HTR-8/SVneo (cell line): ENCODE results near the gene FAM171A2.
"Not testable (repeated sequence)": the region's sequence is repeated elsewhere in the genome, so short reads cannot be mapped to it uniquely, and the experiment has no call there.

ENCODE experiments used
- DNase-seq: peaks from one replicate; pipeline ENCODE4 v3.0.0; 2011; ENCODE audit warnings: low spot score, mixed read lengths; ENCODE audit not compliant: insufficient read length
- FAIRE-seq: peaks from 2 replicates; lab custom pipeline; 2011; peaks lifted over from hg19 to GRCh38; lab: Jason Lieb, UNC

FAM171A2 gene

DNA sequence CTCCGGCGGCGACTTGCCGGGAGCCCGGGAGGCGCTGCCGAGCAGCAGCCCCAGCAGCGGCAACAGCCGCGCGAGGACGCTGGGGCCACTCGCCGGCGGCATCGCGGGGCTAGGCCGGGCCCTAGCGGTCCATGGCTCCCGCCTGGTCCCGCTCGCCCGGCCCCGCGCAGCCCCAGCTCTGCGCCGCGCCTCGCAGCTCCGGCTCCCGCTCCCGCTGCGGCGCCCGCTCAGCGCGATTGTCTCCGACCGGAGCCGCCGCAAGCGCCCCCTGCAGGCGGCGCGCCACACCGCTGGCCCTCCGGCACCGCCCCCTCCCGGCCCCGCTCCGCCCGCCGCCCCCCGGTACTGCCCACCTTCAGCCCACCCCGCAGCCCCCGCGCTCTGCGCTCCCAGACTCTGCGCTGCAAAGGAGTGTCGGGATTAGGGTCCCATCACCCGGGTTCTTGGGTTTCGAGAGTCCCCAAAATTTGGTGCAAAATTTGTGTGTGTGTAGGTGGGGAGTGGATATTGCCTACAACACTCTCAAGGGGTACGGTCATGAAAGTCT, at the start of gene FAM171A2:
Gene FAM171A2, minus strand, starts transcription at position 241 of the 547 bp plus-strand sequence. Its CDS starts 139 bp downstream, at position 102.
- peak; percentile 82 for DNase-seq
- peak; percentile 91 for FAIRE-seq

DNA sequence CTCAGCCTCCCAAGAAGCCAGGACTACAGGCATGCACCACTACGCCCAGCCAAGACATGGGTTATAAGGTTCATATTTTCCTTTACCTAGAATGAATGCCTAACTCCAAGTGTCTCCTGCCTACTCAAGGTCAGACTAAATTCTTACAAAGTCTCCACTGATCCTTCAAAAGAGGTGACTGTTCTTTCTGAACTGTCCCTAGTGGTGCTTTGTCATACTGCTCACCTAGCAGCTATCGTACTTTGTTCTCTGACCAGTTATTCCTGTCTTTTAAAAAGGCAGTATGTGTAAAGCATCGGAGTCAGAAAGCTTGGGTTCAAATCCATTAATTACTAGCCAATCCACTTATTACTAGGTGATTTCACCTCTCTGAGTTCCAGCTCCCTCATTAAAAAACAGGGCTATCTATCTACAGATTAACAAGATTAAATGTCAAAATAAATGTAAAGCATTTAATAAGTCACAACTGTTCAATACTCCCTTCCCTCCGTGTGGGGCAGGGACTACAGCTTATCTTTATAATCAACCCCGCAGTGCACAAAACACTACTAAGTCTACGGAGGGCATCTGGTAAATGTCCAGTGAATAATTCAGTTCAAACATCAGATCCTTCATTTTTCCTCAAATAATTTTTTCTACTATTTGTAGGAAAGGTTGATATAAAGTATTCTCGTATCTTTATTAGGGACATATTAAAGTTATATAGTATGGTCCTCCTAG, 45.8 kb upstream of the FAM171A2 start:
- FAIRE-seq (peak; percentile 76), DNase-seq (no peak)

DNA sequence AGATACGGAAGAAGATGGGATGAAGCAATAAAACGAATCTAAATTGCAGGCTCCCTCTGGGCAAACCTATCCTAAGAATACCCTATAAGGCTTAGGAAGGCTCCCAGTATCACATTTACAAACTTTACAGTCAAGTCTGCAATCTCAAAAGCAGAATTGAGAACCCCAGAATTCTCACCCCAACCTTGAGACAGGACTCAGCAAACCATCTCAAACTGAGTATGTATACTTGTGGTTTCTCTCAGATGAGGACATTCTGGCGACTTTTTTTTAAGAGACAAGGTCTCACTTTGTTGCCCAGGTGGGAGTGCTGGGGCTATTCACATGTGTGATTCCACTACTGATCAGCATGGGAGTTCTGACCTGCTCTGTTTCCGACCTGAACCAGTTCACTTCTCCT, 45.1 kb upstream of the FAM171A2 start:
- DNase-seq (no peak), FAIRE-seq (no peak)

DNA sequence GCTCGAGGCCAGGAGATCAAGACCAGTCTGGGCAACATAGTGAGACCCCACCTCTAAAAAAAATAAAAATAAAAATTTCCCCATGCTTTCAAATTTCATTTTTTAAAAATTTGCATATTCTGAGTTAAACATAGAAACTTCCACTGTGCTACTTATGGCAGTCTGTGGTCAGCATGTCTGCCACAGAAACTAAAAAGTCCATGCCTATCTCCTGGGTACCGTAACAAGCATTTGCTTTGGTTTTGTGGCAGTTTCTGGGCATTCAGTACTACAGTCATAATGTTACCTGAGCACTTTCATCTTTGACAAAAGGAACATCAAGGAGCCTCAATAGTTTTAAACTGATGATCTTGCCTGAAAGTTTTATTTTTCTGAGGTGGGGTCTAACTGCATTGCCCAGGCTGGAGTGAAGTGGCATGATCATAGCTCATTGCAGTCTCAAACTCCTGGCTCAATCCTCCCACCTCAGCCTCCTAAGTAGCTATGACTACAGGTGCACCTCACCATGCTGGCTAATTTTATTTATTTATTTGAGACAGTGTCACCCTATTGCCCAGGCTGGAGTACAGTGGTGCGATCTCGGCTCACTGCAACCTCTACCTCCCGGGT, 39.0 kb upstream of the FAM171A2 start:
- FAIRE-seq (no peak), DNase-seq (no peak)

DNA sequence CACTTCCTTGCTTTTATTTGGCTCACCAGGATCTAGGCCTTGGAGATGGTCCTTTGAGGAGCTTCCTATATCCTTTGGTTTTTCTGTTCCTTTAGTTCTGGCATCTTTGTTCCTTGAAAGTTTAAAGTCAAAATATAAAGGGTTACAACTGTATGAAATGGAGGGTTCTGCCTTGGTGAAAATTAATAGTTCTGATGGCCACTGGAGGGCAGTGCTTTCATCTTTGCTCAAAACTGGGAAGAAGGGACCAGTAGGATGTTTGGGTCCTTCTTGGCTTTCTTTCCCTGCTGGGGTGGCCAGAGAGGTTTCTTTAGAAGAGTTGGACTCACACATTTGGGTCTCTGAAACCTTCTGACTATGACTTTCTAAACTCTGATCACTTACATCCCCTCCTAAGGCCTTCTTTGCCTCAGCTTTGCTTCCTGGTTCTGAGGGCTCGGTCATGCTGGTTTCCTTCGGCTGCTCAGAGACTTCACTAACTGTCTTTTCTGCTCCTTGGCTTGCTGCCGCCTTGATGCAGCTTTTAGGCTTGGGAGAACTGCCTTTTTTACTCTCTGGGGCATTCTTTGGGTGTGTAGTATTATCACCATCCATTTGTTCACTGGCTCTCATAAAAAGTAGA, 36.7 kb upstream of the FAM171A2 start:
- FAIRE-seq (peak; percentile 58), DNase-seq (peak; percentile 57)

DNA sequence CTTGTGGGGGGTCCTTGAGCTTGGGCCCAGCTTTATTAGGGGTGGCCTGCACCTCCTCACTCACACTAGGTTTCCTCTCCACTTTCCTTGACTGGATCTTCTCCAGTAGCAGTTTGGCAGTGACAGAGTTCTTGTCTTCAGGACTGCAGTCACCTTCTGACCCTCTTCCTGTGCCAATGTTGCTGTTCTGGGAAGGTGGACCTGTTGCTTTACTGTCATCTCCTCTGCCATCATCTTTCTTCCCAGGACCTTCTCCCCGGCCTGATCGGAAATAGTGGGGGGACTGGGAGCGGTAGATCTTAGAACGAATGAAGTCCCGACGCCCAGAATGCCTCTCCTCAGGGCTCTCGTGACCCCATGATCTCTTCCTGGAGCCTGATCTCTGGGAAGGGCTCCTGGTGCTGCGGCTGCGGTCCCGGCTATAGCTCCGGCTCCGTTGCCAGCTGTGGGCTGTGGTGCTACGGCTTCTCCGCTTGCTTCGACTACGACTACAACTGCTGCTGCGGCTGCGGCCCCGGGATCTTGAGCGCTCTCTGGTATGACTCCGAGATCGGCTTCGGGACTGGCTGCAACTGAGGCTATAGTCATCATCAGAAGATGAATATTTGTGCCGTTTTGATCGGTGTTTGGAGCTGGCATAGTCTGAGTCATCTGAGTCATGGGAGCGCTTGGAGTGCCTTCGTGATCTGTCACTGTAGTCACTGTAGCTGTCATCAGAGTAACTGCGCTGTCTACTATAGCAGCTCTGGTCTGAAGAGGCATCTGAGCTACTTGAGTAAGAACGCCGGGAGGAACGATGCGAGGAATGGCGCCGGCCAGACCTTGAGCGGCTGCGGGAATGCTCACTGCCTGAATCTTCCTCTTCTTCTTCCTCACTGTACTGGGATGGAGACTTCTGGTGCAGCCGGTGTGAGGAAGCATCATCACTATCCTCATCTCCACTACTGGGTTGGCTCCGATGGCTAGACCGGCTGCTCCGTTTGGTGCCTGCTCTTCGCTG, 35.3 kb upstream of the FAM171A2 start:
- FAIRE-seq: no peak

DNA sequence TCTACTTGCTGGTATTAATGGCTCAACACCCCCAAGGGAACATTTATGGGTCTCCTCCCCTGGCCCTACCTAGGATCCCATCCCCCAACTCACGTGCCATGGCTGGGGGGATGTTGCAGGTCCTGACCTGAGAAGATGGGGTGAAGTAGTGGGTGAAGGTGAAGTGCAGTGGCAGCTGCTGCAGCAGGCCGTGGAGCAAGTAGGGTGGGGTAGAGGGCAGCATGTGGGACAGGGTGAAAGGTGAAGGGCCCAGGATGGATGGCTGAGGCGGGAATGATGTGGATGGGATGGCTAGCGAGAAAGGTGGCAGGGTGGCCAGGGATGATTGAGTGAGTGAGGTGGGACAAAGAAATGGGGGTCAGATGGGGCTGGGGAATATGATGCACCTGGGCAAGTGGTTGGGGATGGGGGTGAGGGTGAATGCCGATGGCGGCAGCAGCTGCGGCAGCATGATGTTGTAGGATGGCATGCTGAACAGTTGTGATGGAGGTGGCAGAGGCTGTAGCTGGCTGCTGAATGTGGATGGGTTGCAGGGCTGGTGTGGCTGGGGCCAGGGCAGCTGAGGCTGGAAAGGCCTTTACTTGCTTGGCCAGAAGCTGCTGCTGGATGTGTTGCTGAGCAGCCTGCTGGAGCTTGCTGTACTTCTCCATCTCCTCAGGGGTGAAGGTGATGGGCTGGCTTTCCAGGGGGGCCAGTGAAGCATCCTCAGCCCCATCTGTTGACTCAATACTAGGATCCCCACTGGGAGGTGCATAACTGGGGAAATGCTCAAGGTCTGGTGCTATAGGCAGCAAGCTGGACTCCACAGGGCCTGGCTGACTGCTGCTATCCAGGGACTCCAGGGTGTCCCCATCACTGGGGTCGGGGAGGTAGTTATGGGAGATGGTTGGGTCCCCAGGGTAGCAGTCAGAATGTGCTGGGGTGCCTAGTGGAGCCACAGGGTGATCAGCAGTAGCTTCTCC, 34.1 kb upstream of the FAM171A2 start:
- FAIRE-seq: peak; percentile 78
- DNase-seq: no peak

More for the DNA sequence above, 35.3 kb upstream of the FAM171A2 start:
- no peak for DNase-seq

DNA sequence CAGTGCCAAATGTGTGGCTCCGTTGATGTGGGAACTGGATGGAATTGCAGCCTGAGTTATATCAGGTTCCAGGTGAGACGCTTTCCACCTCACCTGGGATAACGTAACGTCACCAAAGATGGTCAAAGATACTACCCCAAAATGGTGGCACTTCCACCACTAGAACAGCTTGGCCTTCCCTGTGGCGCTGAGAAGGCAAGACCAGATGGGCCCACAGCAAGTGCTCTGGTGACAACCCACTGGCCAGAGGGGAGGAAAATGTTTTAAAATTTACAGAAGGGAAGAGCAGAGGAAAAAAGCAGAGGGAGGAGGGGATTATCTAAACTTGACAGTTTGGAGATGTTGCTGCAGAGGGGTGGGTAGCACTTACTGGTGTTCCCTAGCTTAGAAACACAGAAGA, 33.3 kb upstream of the FAM171A2 start:
- no peak for DNase-seq
- FAIRE-seq: no peak

DNA sequence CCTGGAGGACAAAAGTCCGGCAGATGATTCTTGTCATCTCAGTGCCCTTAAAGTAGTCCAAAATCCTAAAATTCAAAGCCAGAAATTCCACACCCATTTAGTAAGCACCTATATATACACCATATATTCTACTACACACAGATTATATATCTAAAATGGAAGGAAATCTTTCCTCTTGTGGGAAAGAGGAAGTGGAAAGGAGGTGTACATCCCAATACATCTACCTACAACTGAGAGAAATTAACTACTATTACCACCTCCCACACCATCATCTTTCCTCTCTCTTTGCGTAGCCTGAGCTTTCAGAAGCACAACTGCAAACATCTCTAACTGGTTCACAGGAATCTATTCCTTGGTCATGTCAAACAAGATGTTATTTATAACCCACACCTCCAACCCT, 31.2 kb upstream of the FAM171A2 start:
- DNase-seq: no peak
- no peak for FAIRE-seq

DNA sequence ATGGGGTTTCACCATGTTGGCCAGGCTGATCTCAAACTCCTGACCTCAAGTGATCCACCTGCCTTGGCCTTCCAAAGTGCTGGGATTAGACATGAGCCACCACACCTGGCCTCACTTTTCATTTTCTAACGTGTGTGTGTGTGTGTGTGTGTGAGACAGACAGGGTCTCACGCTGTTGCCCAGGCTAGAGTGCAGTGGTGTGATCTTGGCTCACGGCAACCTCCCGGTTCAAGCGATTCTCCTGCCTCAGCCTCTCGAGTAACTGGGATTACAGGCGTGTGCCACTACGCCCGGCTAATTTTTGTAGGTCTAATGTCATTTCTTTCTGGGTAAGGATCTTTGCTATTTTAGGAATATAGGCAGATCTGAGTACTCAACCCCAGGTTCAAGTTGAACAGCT, 30.5 kb upstream of the FAM171A2 start:
- DNase-seq, FAIRE-seq: not testable (repeated sequence)

DNA sequence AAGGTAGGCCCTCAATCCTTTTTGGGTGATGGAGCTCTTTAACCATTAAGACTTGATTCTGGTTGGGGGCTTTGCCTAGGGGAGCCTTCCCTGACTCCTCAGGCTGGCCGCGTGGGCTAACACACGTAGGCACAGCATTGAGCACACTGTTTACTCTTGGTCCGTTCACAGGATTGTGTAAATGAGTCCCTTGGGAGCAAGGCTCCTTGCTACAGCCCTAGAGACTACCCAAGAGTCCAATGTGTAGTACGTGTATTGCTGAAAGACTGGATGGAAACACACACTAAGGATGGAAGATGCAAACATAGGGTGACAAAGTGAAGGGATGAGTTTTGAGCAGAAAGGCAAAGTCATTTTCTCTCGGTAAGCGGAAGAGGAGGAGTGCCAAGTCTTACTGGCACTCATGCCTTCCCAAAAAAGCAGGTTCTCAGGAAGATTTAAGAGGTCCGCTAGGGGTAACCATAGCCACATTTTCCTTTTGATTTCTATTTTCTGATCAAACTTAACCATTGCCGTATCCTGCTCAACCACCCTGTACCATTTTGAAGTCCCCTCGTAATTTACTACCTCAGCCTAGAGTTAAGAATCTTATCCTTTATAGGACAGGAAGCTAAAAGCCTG, 26.7 kb upstream of the FAM171A2 start:
- FAIRE-seq: no peak
- DNase-seq: no peak

DNA sequence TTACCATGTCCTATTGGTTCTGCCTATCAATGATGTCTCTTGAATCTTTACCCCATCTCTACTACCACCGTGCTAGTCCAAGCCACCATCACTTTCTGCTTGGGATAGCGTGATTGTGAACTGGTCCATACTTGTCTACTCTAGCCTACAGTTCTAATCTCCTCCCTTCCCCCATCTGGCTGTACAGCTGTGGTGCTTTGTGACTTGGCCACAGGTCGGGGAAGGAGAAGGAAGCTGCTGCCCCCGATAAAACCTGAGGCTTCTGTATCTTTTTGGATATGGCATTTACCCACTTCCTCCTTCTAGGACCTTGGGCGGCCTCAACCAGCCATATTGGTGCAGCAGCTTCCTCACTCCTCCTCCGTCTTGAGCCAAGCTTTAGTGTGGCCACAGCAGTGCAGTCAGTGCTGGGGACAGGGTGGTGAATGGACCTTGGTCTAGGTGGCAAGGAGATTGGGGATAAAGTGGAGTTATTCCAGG, 26.1 kb upstream of the FAM171A2 start:
- DNase-seq: no peak
- FAIRE-seq: no peak

DNA sequence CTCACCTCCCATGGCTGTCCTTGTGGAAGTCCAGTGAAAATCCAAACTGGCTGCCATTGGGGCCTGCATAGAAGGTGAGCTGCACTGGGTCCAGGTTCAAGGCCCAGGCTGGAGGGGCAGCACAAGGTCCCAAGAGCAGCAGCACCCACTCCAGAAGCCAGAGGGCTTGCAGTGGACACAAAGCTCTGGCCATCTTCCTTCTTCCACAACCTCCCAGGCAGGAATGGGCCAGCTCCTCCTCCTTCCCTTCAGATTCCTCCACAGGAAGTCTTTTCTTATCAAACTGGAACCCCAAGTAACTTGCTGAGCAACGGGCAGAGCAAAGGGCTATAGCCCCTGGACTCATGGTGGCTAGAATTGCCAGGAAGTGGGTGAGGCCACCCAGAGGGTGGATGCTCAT, 25.6 kb upstream of the FAM171A2 start, which contains the start of gene ITGA2B:
Gene ITGA2B, minus strand, starts transcription at position 369 of the 400 bp plus-strand sequence. Its CDS starts 176 bp downstream, at position 193.
- DNase-seq: no peak
- no peak for FAIRE-seq

DNA sequence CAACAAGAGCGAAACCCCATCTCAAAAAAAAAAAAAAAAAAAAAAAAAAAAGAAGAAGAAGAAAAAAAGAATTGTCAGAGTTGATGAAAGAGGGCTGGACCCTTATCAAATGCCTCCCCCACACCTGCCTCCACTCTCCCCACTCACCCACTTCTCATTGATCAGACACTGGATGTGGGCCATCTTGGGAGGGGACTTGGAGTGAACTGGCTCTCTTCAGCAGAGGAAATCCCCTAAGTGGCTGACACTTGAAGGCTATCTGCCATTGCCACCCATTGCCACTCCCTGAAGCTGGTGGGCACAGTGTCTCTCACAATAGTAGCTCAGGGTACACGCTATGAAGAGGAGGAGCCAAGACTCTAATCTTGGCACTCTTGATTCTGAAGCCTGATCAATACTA, 24.2 kb upstream of the FAM171A2 start:
- FAIRE-seq: no peak
- no peak for DNase-seq

DNA sequence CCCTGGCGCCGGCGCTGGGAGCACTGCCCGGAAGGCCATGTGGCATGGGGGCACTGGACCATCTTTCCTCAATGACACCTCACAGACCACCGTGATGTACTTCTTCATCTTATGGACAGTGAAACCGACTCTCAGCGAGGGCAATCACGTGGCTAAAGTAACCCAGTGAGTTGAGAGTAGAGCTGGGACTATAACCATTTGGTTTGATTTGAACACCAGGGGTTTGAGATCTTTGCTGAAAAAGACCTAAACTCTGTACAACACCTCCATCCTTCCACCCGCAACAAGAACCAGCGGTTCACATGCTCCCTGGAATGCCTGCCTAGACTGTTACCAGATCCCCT, 22.5 kb upstream of the FAM171A2 start:
- FAIRE-seq: peak; percentile 16
- no peak for DNase-seq

DNA sequence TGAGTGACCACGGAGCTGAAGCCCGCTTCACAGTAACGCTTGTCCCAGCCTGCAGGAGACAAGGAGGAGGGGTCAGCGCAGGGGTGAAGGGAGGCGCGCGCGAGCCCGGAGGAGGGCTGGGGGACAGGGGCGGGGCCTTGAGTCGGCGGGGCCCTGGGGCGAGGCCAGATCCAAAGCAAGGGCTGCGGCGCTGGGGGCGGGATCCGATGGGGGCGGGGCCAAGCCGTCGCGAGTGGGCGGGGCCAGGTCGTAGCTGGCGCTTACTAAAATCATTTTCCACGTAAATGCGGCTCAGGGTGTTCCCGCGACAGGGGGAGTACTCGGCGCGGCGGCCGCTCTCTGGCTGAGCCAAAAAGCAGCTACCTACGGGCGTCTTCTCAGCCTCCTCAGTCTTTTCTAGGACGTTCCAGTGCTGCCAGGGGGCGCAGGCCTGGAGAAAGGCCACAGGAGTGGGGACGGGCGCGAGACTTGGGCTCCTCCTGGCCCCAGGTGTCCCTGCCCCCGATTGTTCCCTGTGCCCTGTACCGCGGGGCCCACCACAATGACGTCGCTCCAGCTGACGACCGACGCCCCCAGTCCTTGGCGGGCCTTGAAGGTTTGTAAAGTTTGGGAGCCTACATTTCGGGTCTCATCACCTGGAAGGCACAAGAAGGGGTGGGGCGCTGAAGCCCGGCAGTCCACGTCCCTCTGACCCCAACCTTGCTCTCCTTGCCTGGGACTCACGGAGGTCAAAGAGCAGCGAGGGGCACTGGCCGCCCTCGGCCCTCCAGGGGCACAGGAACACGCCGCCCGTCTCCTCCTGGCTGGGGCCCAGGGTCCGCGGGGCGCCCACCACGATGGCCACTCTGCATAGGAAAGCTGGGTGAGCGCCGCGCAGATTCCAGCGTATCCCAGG, 21.9 kb upstream of the FAM171A2 start:
- FAIRE-seq: peak; percentile 95
- peak; percentile 87 for DNase-seq

DNA sequence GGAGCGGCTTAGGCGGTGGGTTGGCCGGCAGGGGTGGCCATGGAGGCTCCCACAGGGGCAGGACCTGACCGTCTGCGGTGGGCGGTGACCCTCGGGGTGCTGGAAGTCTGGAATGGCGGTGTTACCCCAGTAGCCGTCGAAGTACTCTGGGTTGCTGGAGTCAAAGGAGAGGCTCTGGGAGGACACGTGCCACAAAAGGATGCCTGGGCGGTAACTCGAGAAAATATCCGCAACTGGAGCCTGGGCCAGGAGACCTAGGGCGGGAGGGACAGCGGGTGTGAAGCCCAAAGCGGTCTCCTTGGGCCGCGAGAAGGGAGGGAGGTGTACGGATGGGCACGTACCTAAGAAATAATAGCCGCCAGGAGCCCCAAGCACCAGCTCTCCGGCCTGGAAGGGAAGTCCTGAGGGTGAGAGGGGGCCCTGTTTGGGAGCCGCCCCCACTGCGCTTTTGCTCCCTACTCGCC, 21.2 kb upstream of the FAM171A2 start:
- DNase-seq (no peak), FAIRE-seq (no peak)
